Heart left ventricle (tissue), 13 donors: ENCODE results near the gene LRRFIP1.

Experiments used
- POLR2A ChIP-seq, 2 donors: fragments of 450-650 bp; IDR thresholded peaks; one replicate each; pipeline ENCODE4 v1.6.1; 2017; ENCODE audit warnings: antibody characterized with exemption in 2 of 2, mild to moderate bottlenecking in 2 of 2, moderate library complexity in 2 of 2
- TF ChIP-seq, protein P1 (sequence below), 12 donors: fragments of 200-600 bp; sonication (generic) in 4 of 12; IDR thresholded peaks; one replicate each; pipeline versions ENCODE4 v1.5.0 to v1.8.0; 2018 to 2022; ENCODE audit warnings: antibody characterized with exemption in 12 of 12, mild to moderate bottlenecking in 5 of 12
- donor health status: ischemic (EF 13 %, LVEDD 7.1; RV severe dilation, severe dysfunction).
- donor health status: DM: no; HTN: yes; CAD: no.
- donor health status: DM: no; HTN: no; CAD: no.
- donor health status: ischemic (EF 25% LVEDD 6.9; RV normal size, moderate dysfunction).
- donor health status: ischemic (EF 25% LVEDD 5.7; RV mildly dilated, moderate dysfunction).
- donor health status: ischemic (EF 35%, LVEDD 5.7; RV mildly dilated, moderate dysfunction).
- donor health status: nonischemic (EF 11% LVEDD 7.7; RV severe dilation, severe dysfunction).
- donor health status: DM: yes; HTN: yes; CAD: no.
- donor health status: PGD.
- donor health status: ischemic (EF 29% LVEDD 5.4; RV normal size, mild dysfunction).
- donor health status: nonischemic (EF 23%, LVEDD 6.1; RV moderate dilation, normal function).

DNA sequence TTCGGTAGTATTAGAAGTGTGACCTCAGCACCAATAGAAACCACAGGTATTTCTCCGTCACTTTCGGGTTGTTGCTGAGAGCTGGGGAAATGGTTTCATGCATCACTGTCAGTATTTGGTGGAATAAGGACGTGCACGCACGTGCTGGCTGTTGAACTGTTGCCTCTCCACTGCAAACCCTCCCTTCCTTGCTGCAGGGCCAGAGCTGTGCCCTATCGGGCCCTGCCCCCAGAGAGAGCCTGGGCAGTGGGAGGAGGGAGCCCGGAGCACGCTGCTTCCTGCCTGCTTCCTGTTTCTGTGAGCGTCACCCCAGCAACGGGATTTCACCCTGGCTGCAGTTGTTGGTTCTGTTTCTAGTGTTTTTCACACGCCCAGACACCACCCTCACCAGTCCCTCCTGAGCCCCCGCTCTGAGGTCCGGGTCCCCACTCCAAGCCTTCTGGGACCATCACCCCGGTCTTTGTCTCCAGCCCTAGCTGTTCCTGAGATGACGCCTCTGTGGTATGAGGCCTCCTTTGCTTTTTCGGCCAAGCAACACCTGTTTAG lies 47.4 kb downstream of the LRRFIP1 start:
- peak in 1 of 2 donors; percentile 39 for TF ChIP-seq POLR2A (IDR thresholded peaks at IDR 0.05)
- TF ChIP-seq, protein P1, sequence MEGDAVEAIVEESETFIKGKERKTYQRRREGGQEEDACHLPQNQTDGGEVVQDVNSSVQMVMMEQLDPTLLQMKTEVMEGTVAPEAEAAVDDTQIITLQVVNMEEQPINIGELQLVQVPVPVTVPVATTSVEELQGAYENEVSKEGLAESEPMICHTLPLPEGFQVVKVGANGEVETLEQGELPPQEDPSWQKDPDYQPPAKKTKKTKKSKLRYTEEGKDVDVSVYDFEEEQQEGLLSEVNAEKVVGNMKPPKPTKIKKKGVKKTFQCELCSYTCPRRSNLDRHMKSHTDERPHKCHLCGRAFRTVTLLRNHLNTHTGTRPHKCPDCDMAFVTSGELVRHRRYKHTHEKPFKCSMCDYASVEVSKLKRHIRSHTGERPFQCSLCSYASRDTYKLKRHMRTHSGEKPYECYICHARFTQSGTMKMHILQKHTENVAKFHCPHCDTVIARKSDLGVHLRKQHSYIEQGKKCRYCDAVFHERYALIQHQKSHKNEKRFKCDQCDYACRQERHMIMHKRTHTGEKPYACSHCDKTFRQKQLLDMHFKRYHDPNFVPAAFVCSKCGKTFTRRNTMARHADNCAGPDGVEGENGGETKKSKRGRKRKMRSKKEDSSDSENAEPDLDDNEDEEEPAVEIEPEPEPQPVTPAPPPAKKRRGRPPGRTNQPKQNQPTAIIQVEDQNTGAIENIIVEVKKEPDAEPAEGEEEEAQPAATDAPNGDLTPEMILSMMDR (IDR thresholded peaks at IDR 0.05) = peak in 6 of 12 donors; percentile 6 to 21 (median 10)
